ENCODE measurements around the gene ABCA2. TPM values are rescaled to one million over a fixed set of nuclear protein-coding genes. Genes with fewer than 3 reads are reported as not detected.

Gene ABCA2
- total RNA-seq, 2 experiments from 2014 or later, result 11.8 to 16.2 TPM

- no peaks in the 10 kb centered on the region for H3K27me3 Mint-ChIP-seq
- peaks cover 20% of the 10 kb centered on the region for H3K4me1 Mint-ChIP-seq (ENCODE audit: low read depth)
- ChIA-PET POLR2A (interaction anchor here (1.2 kb wide), 1 partner anchor 14 kb away, joined by 3 read pairs; the partner anchor contains the start of gene PAXX), CTCF (interaction anchor here (0.9 to 4.5 kb wide), 5 partner anchors 10 to 190 kb away, joined by 3 to 24 read pairs (median 5); no protein-coding TSS in a partner anchor)
- no peaks in the 10 kb centered on the region for H3K9me3 Mint-ChIP-seq
- no peak for TF ChIP-seq CTCF (IDR thresholded peaks at IDR 0.05)
- intact Hi-C loops (cut with micrococcal nuclease), result no loop called here
- no peaks in the 10 kb centered on the region for H3K36me3 Mint-ChIP-seq (ENCODE audit: low read depth)
- ATAC-seq (peak; percentile 75), DNase-seq (peak; percentile 76)
- H3K4me3 Mint-ChIP-seq, result no peak overlapping the region
- H3K27ac Mint-ChIP-seq, result no peak overlapping the region
Observed at GRCh38 chr9:136978073-136978864, 49.8 kb downstream of the ABCA2 start.

- no peak overlapping the region for H3K27ac Mint-ChIP-seq
- TF ChIP-seq CTCF (IDR thresholded peaks at IDR 0.05), result no peak
- no peaks in the 10 kb centered on the region for H3K36me3 Mint-ChIP-seq (ENCODE audit: low read depth)
- POLR2A ChIA-PET, result interaction anchor here (1.3 kb wide), 1 partner anchor 13 kb away, joined by 5 read pairs; no protein-coding TSS in a partner anchor
- peaks cover 20% of the 10 kb centered on the region for H3K4me1 Mint-ChIP-seq (ENCODE audit: low read depth)
- ATAC-seq, result no peak
- no peak overlapping the region for H3K4me3 Mint-ChIP-seq
- no peaks in the 10 kb centered on the region for H3K9me3 Mint-ChIP-seq
- intact Hi-C loops (cut with micrococcal nuclease), result no loop called here
- H3K27me3 Mint-ChIP-seq, result no peaks in the 10 kb centered on the region
- DNase-seq, result no peak
- CTCF ChIA-PET, result interaction anchor here (0.9 to 4.5 kb wide), 4 partner anchors 11 to 189 kb away, joined by 3 to 24 read pairs (median 6); no protein-coding TSS in a partner anchor
Observed at GRCh38 chr9:136977649-136978072, 50.4 kb downstream of the ABCA2 start.

GRCh38 chr9:136977223-136977622, 50.8 kb downstream of the ABCA2 start, which contains the start of gene PTGDS:
TSS of gene PTGDS (plus strand) at chr9:136977504. CDS start at chr9:136977579, 75 bp downstream.
- H3K36me3 Mint-ChIP-seq (ENCODE audit: low read depth), result no peaks in the 10 kb centered on the region
- H3K4me3 Mint-ChIP-seq, result no peak within 1 kb of the TSS
- ChIA-PET CTCF (interaction anchor here (1.8 to 4.5 kb wide), 2 partner anchors 12 to 58 kb away, joined by 7 to 24 read pairs; no protein-coding TSS in a partner anchor), POLR2A (interaction anchor here (1.2 to 1.3 kb wide), 2 partner anchors 14 to 47 kb away, joined by 3 to 5 read pairs; no protein-coding TSS in a partner anchor)
- peaks cover 20% of the 10 kb centered on the region for H3K4me1 Mint-ChIP-seq (ENCODE audit: low read depth)
- H3K27me3 Mint-ChIP-seq, result no peaks in the 10 kb centered on the region
- DNase-seq (no peak), ATAC-seq (no peak)
- no peaks in the 10 kb centered on the region for H3K9me3 Mint-ChIP-seq
- intact Hi-C loops (cut with micrococcal nuclease), result no loop called here
- no peak within 1 kb of the TSS for H3K27ac Mint-ChIP-seq
- TF ChIP-seq CTCF (IDR thresholded peaks at IDR 0.05), result no peak

- TF ChIP-seq CTCF (IDR thresholded peaks at IDR 0.05), result peak; percentile 38
- intact Hi-C loops (cut with micrococcal nuclease), result no loop called here
- POLR2A ChIA-PET, result interaction anchor here (0.6 to 2.5 kb wide), 2 partner anchors 10 to 103 kb away, joined by 4 to 10 read pairs; no protein-coding TSS in a partner anchor
- Mint-ChIP-seq H3K36me3 (ENCODE audit: low read depth) (no peaks in the 10 kb centered on the region), H3K27me3 (no peaks in the 10 kb centered on the region), H3K9me3 (no peaks in the 10 kb centered on the region), H3K4me3 (no peak overlapping the region), H3K4me1 (ENCODE audit: low read depth) (peaks cover 20% of the 10 kb centered on the region), H3K27ac (no peak overlapping the region)
- DNase-seq, result peak; percentile 66
- ATAC-seq, result peak; percentile 26
- CTCF ChIA-PET, result interaction anchor here (1.0 to 4.5 kb wide), 13 partner anchors 10 to 92 kb away, joined by 3 to 24 read pairs (median 5); no protein-coding TSS in a partner anchor
Observed at GRCh38 chr9:136975644-136976043, 52.4 kb downstream of the ABCA2 start.
